Measurements from ENCODE around the gene RAB11FIP4.
A peak's percentile ranks its signal among the peaks of the same experiment; 100 is the strongest.

DNA sequence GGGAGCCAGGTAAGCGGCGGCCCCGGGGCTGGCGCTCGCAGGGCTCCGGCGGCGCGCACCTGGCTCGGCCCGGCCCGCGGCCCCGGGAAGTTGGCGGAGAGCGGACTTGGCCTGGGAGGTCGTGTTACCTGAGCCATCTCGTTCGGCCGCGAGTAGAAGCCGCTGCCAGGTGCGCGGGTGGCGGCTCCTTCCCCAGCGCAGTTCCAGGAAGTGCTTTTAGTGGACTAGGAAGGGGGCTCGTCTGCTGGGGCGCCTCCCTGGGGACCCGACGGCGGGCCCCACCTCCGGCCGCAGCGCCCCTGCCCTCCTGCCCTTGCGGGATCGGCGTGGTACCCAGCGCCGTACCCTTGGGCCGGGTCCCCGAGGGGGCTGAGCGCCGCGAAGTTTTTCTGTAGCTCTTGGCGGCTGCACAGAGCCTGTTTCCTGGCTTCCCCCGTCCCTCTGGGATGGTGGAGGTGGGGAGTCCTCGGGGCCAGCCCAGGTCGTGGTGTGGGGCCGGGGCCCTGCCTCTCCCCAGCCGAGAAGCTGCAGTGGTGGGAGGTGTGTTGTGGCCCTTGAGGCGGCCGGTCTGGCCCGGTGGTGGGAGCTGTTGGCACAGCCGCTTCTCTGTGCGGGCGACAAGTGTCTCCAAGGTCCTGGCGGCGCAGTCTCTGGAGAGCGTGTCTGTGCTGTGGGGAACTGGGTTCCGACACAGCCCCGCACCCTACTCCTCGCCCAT is 96.9 kb downstream of the RAB11FIP4 start:
- TF ChIP-seq ZNF311 (tag by site-specific recombination; IDR thresholded peaks at IDR 0.05; ENCODE audit: borderline replicate concordance) (no peak), ZNF138 (tag by site-specific recombination; IDR thresholded peaks at IDR 0.05; ENCODE audit: borderline replicate concordance) (no peak), CTCF (tag by site-specific recombination; IDR thresholded peaks at IDR 0.05) (no peak), YY1 (tag by site-specific recombination; IDR thresholded peaks at IDR 0.05) (no peak), SALL2 (tag by site-specific recombination; IDR thresholded peaks at IDR 0.05; ENCODE audit: borderline replicate concordance) (no peak), ZBTB17 (tag by site-specific recombination; IDR thresholded peaks at IDR 0.05) (no peak), ZNF26 (tag by site-specific recombination; IDR thresholded peaks at IDR 0.05) (no peak), SETDB1 (IDR thresholded peaks at IDR 0.05; ENCODE audit: insufficient read length, low read length) (no peak), ZNF600 (tag by site-specific recombination; IDR thresholded peaks at IDR 0.05) (peak; percentile 83), ZNF280C (tag by site-specific recombination; IDR thresholded peaks at IDR 0.05) (no peak), ZNF785 (tag by site-specific recombination; IDR thresholded peaks at IDR 0.05) (no peak)

All from HEK293 (cell line).